H1 (cell line): ENCODE data around the gene CALD1. TPM values are rescaled to one million over a fixed set of nuclear protein-coding genes. Genes with fewer than 3 reads are reported as not detected.
A peak's percentile ranks its signal among the peaks of the same experiment; 100 is the strongest.

Experiments
- CTCF ChIA-PET: fragments of 300-600 bp; sonication (Branson Sonifier 250); formaldehyde crosslinking; loops from one replicate; lab custom pipeline; 2021; ENCODE audit not compliant: partially characterized antibody; lab: Charles Lee
- POLR2A ChIA-PET: fragments of 300-600 bp; sonication (Branson Sonifier 250); formaldehyde crosslinking; loops from one replicate; lab custom pipeline; 2021; ENCODE audit warnings: inconsistent platforms; ENCODE audit not compliant: partially characterized antibody; lab: Charles Lee
- DNase-seq, 2 experiments: peaks; one replicate each; pipeline versions ENCODE4 v3.0.0 to v3.0.0-alpha.2; 2010 to 2022; ENCODE audit warnings: low spot score in 2 of 2, low read depth in 1 of 2, mixed read lengths in 1 of 2
- FAIRE-seq: peaks from 2 replicates; lab custom pipeline; 2011; peaks lifted over from hg19 to GRCh38; lab: Jason Lieb, UNC
- H2AFZ ChIP-seq: 2 replicates; pipeline ENCODE4 v1.8.1; 2012; ENCODE audit warnings: low read length, inconsistent platforms
- H2AK5ac ChIP-seq: 2 replicates; pipeline ENCODE4 v1.6.1; 2013; ENCODE audit warnings: low read depth, low read length
- H2BK120ac ChIP-seq: replicated peaks from 2 replicates; pipeline ENCODE3; 2013; ENCODE audit warnings: low read depth, low read length, inconsistent platforms
- H2BK12ac ChIP-seq: 2 replicates; pipeline ENCODE4 v1.6.1; 2013; ENCODE audit warnings: low read depth, low read length
- H2BK15ac ChIP-seq: 2 replicates; pipeline ENCODE4 v1.6.1; 2013; ENCODE audit warnings: low read length
- H2BK20ac ChIP-seq: 2 replicates; pipeline ENCODE4 v1.6.1; 2013; ENCODE audit warnings: low read length
- H2BK5ac ChIP-seq: 2 replicates; pipeline ENCODE4 v1.6.1; 2013; ENCODE audit warnings: low read depth, low read length
- H3K14ac ChIP-seq: 2 replicates; pipeline ENCODE4 v1.6.1; 2013; ENCODE audit warnings: inconsistent platforms; ENCODE audit not compliant: insufficient read length
- H3K18ac ChIP-seq: 2 replicates; pipeline ENCODE4 v1.6.1; 2013; ENCODE audit warnings: low read length; ENCODE audit errors: extremely low read depth
- H3K23ac ChIP-seq: 2 replicates; pipeline ENCODE4 v1.6.1; 2013; ENCODE audit warnings: inconsistent platforms; ENCODE audit not compliant: insufficient read length
- H3K23me2 ChIP-seq: 2 replicates; pipeline ENCODE4 v1.6.1; 2013; ENCODE audit warnings: low read depth, low read length
- H3K27ac ChIP-seq: 2 replicates; pipeline ENCODE4 v1.6.1; 2011; ENCODE audit warnings: low read depth, low read length, inconsistent platforms
- H3K27me3 ChIP-seq, 4 experiments: replicated peaks in 1 of 4; 1 replicate in 1 of 4; 2 replicates in 3 of 4; pipeline versions ENCODE4 v1.6.1 to v1.8.1; 2011 to 2013; ENCODE audit warnings: low read length in 3 of 4, mild to moderate bottlenecking in 3 of 4, inconsistent platforms in 2 of 4, mixed read lengths in 2 of 4, moderate library complexity in 1 of 4; ENCODE audit not compliant: control insufficient read depth in 3 of 4, insufficient read depth in 3 of 4; ENCODE audit errors: extremely low read depth in 1 of 4
- H3K36me3 ChIP-seq, 4 experiments: 2 replicates each; pipeline versions ENCODE4 v1.6.1 to v1.8.1; 2011 to 2013; ENCODE audit warnings: mild to moderate bottlenecking in 4 of 4, low read length in 3 of 4, moderate library complexity in 2 of 4, control low read depth in 1 of 4, inconsistent platforms in 1 of 4; ENCODE audit not compliant: insufficient read depth in 4 of 4, control insufficient read depth in 2 of 4
- H3K4ac ChIP-seq: replicated peaks from 2 replicates; pipeline ENCODE3; 2013; ENCODE audit warnings: low read length, low read depth, mixed read lengths, inconsistent platforms; ENCODE audit not compliant: insufficient read length
- H3K4me1 ChIP-seq, 4 experiments: replicated peaks in 1 of 4; 1 replicate in 1 of 4; 2 replicates in 3 of 4; pipeline versions ENCODE4 v1.6.1 to v1.8.1; 2011 to 2013; ENCODE audit warnings: low read length in 3 of 4, inconsistent platforms in 2 of 4, mixed read lengths in 1 of 4; ENCODE audit not compliant: insufficient read depth in 4 of 4, control insufficient read depth in 3 of 4
- H3K4me2 ChIP-seq, 2 experiments: 2 replicates each; pipeline versions ENCODE4 v1.6.1 to v1.8.1; 2011 to 2013; ENCODE audit warnings: low read depth in 2 of 2, low read length in 2 of 2, control low read depth in 1 of 2, inconsistent platforms in 1 of 2, mild to moderate bottlenecking in 1 of 2; ENCODE audit not compliant: insufficient read depth in 1 of 2
- H3K4me3 ChIP-seq, 4 experiments: fragments of 200-600, 300-600 bp in 1 of 4; sonication (generic), shearing (Covaris generic), sonication (Bioruptor Twin) in 1 of 4; 2 replicates each; pipeline versions ENCODE4 v1.5.1 to v1.8.1; 2011 to 2016; ENCODE audit warnings: low read length in 4 of 4, low read depth in 3 of 4, control low read depth in 2 of 4, inconsistent platforms in 2 of 4, mild to moderate bottlenecking in 2 of 4, mixed read lengths in 1 of 4, moderate library complexity in 1 of 4; ENCODE audit not compliant: insufficient read depth in 2 of 4; ENCODE audit errors: extremely low read depth in 1 of 4
- H3K56ac ChIP-seq: replicated peaks from 2 replicates; pipeline ENCODE3; 2013; ENCODE audit warnings: low read depth, mild to moderate bottlenecking, mixed read lengths, low read length, inconsistent platforms; ENCODE audit not compliant: insufficient read length
- H3K79me1 ChIP-seq: 2 replicates; pipeline ENCODE4 v1.6.1; 2013; ENCODE audit warnings: low read depth, low read length, control low read depth
- H3K79me2 ChIP-seq, 2 experiments: 2 replicates each; pipeline versions ENCODE4 v1.6.1 to v1.8.1; 2012 to 2013; ENCODE audit warnings: low read length in 2 of 2, mild to moderate bottlenecking in 2 of 2, inconsistent platforms in 1 of 2; ENCODE audit not compliant: insufficient read depth in 2 of 2, control insufficient read depth in 1 of 2
- H3K9ac ChIP-seq, 4 experiments: replicated peaks in 1 of 4; 1 replicate in 1 of 4; 2 replicates in 3 of 4; pipeline versions ENCODE4 v1.6.1 to v1.8.1; 2011 to 2013; ENCODE audit warnings: low read depth in 3 of 4, low read length in 3 of 4, control low read depth in 2 of 4, mild to moderate bottlenecking in 2 of 4, moderate library complexity in 2 of 4, inconsistent platforms in 1 of 4; ENCODE audit errors: extremely low read depth in 1 of 4
- H3K9me3 ChIP-seq, 2 experiments: 2 replicates each; pipeline versions ENCODE4 v1.6.1 to v1.8.1; 2012 to 2013; ENCODE audit warnings: mild to moderate bottlenecking in 2 of 2, moderate library complexity in 2 of 2, control low read depth in 1 of 2, inconsistent platforms in 1 of 2, low read depth in 1 of 2, low read length in 1 of 2, mixed read lengths in 1 of 2; ENCODE audit not compliant: insufficient read depth in 2 of 2
- H4K20me1 ChIP-seq, 2 experiments: replicated peaks in 1 of 2; 2 replicates each; pipeline versions ENCODE3 to v1.8.1; 2011 to 2013; ENCODE audit warnings: inconsistent platforms in 2 of 2, low read length in 2 of 2, mild to moderate bottlenecking in 1 of 2; ENCODE audit not compliant: insufficient read depth in 2 of 2, control insufficient read depth in 1 of 2
- H4K5ac ChIP-seq: 2 replicates; pipeline ENCODE4 v1.6.1; 2013; ENCODE audit warnings: low read length, low read depth, mixed read lengths, inconsistent platforms; ENCODE audit not compliant: insufficient read length
- H4K8ac ChIP-seq: 2 replicates; pipeline ENCODE4 v1.8.0; 2013; ENCODE audit warnings: mild to moderate bottlenecking, moderate library complexity, low read length, inconsistent platforms; ENCODE audit not compliant: insufficient read depth; ENCODE audit errors: extremely low read depth
- H4K91ac ChIP-seq: replicated peaks from 2 replicates; pipeline ENCODE3; 2013; ENCODE audit warnings: low read length, mixed read lengths, inconsistent platforms; ENCODE audit not compliant: insufficient read length
- GTF2F1 ChIP-seq: IDR thresholded peaks from 2 replicates; pipeline ENCODE4 v1.6.1; 2012; ENCODE audit warnings: low read depth, low read length, improper control_type of control experiment, borderline replicate concordance
- MAFK ChIP-seq: IDR thresholded peaks from 2 replicates; pipeline ENCODE4 v1.6.1; 2012; ENCODE audit warnings: low read depth, mild to moderate bottlenecking, improper control_type of control experiment, low read length
- WGBS, 2 experiments: shearing (Covaris generic) in 1 of 2; methylation state at CpG; one replicate each; pipeline versions ENCODE4 v1.1.6 to v1.1.7; 2013 to 2015; ENCODE audit warnings: low lambda C conversion rate in 2 of 2, mixed read lengths in 2 of 2, inconsistent platforms in 1 of 2, low coverage in 1 of 2, missing lambda C conversion rate in 1 of 2; ENCODE audit not compliant: insufficient replicate concordance in 2 of 2, insufficient coverage in 1 of 2, insufficient read length in 1 of 2; ENCODE audit errors: extremely low coverage in 1 of 2, missing lambda C conversion rate in 1 of 2; 5-methylcytosine and 5-hydroxymethylcytosine counted together
- polyA plus RNA-seq, 7 experiments: library from polyadenylated mRNA; depleted of rRNA in 3 of 7; stranded (reverse) in 5 of 7; unstranded in 2 of 7; fragments of >200 nt in 5 of 7; fragments of 200-250 nt in 2 of 7; gene quantifications; 1 replicate in 5 of 7; 2 replicates in 1 of 7; 4 replicates in 1 of 7; pipeline versions ENCODE4 v1.2.1 to v1.2.3, GENCODE V29; 2011 to 2013; ENCODE audit warnings: missing spikeins in 2 of 7, mixed read lengths in 2 of 7
- total RNA-seq: library from RNA; stranded (reverse); fragmentation: NEBNext Ultra II Directional; extraction: Animal tissue kit (Norgen Biotek cat#: 25700); gene quantifications from 2 replicates; pipeline ENCODE4 v1.2.1, GENCODE V29; 2021

CALD1 gene
- total and polyA plus RNA-seq, 2 of the 8 experiments (the other 6 are each of a cell fraction or from before 2014, with no cell fraction given): 34.3 to 177 TPM

DNA sequence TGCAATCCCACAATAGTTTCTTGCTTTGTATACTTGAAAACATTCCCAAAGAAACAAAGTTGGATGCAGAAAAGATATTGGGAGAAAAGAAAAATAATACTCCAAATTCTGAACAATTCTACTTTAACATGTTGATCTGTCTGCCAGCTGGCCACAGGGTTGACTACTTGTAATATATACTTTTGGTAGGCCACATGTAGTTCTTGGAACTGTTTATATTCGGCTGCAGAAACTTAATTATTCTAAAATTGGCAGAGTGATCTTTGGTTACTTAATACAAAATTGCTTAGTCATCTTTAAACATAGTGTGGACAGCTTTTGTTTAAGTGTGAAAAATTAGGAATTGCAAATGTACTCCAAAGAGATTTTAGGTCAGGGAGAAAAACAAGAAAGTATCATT is 76.0 kb downstream of the CALD1 start:
- no peak overlapping the region for H3K18ac ChIP-seq
- no peak overlapping the region for H2BK120ac ChIP-seq
- H3K36me3 ChIP-seq: no peaks in the 10 kb centered on the region
- no peaks in the 10 kb centered on the region; the same call in 1 of the 2 replicates for H3K79me1 ChIP-seq
- H3K4me1 ChIP-seq: peaks cover 0 to 7% (median 2%) of the 10 kb centered on the region in 4 experiments; a peak in 3 of 7 replicates
- no peak overlapping the region for H4K8ac ChIP-seq
- no peak overlapping the region for H2BK5ac ChIP-seq
- CTCF ChIA-PET: interaction anchor here (1.3 kb wide), 1 partner anchor 220 kb away, joined by 3 read pairs; no protein-coding TSS in a partner anchor
- no peak for FAIRE-seq
- H2AK5ac ChIP-seq: no peak overlapping the region
- no peak overlapping the region for H3K27ac ChIP-seq
- no peak overlapping the region for H2BK12ac ChIP-seq
- no peak overlapping the region for H3K9ac ChIP-seq
- H3K23me2 ChIP-seq: no peaks in the 10 kb centered on the region
- no peak overlapping the region for H2BK20ac ChIP-seq
- POLR2A ChIA-PET: no interaction called here
- DNase-seq: no peak
- H3K4me3 ChIP-seq: no peak overlapping the region
- no peak overlapping the region for H4K91ac ChIP-seq
- H3K56ac ChIP-seq: no peak overlapping the region
- no peak overlapping the region for H3K4ac ChIP-seq
- no peak overlapping the region for H3K14ac ChIP-seq
- no peak overlapping the region for H4K5ac ChIP-seq
- no peak overlapping the region for H3K4me2 ChIP-seq
- no peak overlapping the region for H2AFZ ChIP-seq
- WGBS, 2 experiments: 86% methylated on average over 1 of the region's 1 CpG; no CpG with 5 or more reads in 1 of the 2 experiments
- H2BK15ac ChIP-seq: no peak overlapping the region
- H3K9me3 ChIP-seq: no peaks in the 10 kb centered on the region
- H3K23ac ChIP-seq: no peak overlapping the region
- no peaks in the 10 kb centered on the region for H4K20me1 ChIP-seq
- H3K79me2 ChIP-seq: no peaks in the 10 kb centered on the region
- no peaks in the 10 kb centered on the region for H3K27me3 ChIP-seq
- TF ChIP-seq GTF2F1: no peak
- peak; percentile 30; the same call in 1 of the 2 replicates for TF ChIP-seq MAFK
